Activated CD4-positive, CD25-positive, alpha-beta regulatory T cell treated with anti-CD3 and anti-CD28 coated beads, Interleukin-2, amount 50 U/mL, for 24 hours (primary cell): ENCODE data around the gene TLX1.
"Not testable (repeated sequence)": the region's sequence is repeated elsewhere in the genome, so short reads cannot be mapped to it uniquely, and the experiment has no call there.

ENCODE experiments used
- ATAC-seq, 2 donors: fragments of 150-1000 bp; cut with Tn5 transposase; one replicate each; pipeline ENCODE4 v1.10.0; 2021; ENCODE audit warnings: mild to moderate bottlenecking in 1 of 2, moderate library complexity in 1 of 2

Gene TLX1

DNA sequence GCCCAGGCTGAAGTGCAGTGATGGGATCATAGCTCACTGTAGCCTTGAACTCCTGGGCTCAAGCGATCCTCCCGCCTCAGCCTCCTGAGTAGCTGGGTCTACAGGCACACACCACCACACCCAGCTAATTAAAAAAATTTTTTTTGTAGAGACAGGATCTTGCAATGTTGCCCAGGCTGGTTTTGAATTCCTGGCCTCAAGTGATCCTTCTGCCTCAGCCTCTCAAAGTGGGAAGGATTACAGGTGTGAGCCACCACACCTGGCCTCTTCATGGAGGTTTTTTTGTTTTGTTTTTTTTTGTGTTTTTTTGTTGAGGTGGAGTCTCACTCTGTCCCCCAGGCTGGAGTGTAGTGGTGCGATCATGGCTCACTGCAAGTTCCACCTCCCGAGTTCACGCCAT is 23.4 kb downstream of the TLX1 start:
- ATAC-seq = not testable (repeated sequence)

DNA sequence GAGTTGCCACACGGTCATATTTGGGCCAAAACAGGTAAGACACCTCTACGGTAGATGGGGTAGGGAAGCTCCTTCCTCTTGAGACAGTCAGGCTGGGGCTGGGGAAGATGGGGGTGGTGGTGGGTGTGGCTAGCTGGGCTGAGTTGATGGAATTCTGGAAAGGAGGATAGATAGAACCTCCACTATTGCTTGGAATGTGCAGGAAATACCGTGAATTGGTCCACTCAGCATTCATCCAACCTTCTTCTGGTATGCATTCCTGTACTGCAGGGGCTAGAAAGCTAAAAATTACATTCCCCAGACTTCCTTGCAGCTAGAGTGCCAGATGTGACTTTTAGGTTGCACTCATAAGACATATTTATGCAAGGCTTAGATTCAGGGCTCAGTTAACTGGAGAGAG is 24.8 kb downstream of the TLX1 start:
- no peak for ATAC-seq

DNA sequence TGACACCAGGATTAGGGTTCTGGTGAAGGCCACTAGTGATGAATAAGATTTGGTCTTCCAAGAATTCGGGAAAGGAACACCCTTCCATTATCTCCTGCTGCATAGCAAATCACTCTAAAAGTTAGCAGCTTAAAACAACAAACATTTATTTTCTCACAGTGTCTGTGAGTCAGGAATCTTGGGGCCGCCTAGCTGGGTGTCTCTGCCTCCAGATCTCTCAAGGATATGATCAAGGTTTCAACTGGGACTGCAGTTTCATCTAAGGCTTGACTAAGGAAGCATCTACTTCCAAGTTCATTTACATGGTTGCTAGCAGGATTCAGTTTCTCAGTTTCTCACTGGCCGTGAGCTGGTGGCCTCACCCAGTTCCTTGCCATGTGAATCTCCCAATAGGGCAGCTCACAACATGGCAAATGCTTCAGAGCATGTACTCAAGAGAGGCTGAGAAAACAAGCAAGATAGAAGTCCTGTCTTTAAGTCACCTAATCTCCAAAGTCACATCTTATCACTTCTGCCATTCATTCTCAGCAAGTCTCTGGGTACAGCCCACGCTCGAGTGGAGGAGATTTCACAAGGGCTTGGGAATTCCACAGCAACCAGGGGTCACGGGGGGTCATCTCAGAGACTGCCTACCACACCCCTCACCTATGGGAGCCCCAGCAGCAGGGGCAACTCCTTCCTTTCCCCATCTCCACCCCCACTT is 26.8 kb downstream of the TLX1 start:
- no peak for ATAC-seq

DNA sequence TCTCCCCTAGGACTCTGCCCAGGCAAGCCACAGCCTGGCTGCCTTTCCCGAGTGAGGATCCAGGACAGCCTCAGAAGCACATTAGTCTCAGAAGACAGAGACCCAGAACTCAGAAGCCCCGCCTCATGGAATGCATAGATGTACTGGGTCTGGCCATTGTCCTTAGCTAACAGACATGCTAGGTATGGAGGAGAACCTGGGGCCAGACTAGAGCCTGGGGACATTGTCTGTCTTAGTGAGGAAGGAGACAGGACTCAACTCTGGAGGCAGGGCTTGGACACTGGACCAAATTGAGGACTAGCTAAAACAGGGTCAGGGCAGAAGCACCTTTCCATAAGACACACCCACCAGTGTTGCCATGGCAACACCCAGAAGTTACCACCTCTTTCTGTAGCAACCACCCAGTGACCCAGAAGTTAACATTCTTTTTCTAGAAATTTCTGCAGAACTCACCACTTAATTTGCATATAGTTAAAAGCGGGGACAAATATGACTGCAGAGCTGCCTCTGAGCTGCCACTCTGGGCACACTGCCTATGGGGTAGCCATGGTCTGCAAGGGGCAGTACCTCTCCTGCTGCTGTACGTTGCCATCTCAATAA is 27.5 kb downstream of the TLX1 start:
- peak in 1 of 2 donors; percentile 28 for ATAC-seq

DNA sequence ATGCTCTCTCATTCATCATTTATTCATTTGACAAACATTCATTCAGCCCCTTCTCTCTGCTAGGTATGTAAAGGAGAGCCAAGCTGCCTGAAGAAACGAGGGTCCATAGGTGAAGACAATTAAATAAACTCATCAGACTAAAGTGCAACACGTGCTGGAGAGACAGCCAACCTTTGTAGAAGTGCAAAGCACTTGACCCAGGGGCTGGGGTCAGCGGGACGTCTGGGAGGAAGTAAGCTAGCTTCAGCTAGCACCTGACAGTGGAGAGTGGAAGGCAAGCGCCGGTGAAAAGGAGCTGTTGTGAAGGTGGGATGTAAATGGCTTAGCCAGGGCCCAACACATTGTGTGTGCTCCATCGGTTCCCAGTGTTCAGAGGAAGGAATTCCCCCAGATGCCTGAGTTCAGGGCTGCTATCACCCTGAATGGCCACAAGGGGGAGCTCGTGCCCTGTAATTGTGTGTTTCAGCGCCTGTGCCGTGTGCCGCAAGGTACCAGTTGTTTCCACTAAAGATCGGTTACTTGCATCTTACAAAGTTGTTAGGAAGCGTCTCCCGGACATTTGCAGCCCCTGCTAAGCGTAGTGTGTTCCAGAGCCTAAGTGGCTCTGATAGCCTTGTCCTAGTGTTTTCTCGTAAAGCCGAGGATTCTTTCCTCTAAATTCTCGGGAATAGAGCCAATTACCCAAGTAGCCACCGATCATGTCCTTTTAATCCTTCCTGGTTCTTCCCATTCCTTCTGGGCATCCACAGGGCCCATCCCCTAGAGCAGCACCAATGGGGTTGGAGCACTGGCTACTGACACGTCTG is 30.6 kb downstream of the TLX1 start:
- peak; percentile 53 to 73 for ATAC-seq

DNA sequence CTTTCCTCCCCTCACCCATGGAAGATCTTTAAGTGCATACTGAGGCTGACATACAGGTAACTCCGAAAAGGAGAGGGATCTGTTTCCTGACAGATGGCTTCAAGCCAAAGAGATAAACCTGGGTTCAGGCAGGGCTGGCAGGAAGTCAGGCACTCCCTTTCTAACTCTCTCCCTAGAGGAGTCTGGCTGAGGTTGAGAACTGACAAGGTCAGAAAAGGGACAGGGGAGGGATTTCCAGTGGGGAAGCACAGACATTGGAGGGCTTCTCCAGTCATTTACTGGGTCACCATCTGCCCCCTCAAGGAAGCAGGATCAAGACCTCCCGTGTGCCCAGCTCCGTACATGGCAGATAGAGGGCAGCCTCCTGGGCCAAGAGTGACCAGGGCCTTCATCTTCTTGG is 31.6 kb downstream of the TLX1 start:
- no peak for ATAC-seq

DNA sequence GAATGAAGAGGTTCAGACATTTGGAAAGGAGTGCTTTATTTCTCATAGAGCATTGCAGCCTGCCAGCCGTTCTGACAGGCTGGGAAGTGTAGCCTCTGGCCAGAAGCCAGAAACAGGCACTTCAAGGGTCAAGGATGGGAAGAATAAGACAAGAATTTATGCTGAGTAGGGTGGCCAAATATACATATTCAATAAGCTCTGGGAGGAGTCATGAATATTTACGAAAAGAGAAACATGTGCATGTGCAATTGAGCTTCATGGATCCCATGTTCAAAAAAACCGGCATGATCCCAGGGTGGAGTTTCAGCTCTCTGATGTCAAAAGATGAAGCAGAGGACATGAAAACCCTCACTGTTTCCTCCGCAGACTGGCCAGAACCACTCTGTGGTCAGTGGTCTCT is 32.9 kb downstream of the TLX1 start:
- no peak for ATAC-seq

DNA sequence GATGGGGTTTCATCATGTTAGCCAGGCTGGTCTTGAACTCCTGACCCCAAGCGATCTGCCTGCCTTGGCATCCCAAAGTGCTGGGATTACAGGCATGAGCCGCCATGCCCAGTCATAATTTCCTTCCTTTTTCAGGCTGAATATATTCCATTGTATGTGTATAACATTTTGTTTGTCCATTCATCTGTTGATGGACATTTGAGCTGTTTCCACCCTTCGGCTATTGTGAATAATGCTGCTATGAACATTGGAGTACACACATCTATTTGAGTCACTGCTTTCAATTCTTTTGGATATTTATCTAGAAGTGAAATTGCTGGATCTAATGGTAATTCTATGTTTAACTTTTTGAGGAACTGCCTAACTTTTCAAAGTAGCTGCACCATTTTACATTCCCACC is 34.6 kb downstream of the TLX1 start:
- no peak for ATAC-seq

DNA sequence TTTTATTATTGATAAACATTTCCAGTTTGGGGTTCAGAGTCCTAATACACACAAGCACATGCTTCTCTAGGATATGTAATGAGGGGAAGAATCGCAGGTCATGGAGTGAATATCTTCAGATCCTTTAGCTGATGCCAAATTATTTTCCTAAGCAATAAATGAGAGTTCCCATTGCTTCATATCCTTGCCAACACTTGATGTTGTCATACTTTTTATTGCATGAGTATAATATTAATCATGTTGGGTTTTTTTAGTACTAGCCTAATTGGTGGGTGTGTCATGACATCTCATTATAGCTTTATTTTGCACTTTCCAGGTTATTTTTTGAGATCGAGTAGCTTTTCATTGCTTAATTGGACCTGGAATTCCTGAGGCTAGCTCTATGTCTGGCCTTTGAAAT is 35.3 kb downstream of the TLX1 start:
- ATAC-seq = no peak

DNA sequence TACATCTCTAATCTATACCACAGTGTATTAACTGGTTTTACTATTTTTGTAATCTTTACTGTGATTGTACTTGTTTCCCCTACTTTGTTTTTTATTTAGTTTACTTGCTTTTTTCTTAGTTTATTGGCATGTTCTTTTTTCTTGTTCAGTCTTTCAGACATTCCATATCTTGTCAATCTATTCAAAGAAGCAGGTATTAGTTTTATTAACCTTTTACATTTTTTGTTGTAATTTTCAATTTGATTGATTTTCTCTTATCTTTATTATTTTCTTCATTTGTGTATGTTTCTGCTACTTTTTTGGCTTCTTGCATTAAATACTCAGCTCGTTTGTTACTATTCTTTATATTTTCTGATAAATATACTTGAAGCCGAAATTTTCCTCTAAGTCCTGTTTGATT is 41.6 kb downstream of the TLX1 start:
- ATAC-seq = no peak

DNA sequence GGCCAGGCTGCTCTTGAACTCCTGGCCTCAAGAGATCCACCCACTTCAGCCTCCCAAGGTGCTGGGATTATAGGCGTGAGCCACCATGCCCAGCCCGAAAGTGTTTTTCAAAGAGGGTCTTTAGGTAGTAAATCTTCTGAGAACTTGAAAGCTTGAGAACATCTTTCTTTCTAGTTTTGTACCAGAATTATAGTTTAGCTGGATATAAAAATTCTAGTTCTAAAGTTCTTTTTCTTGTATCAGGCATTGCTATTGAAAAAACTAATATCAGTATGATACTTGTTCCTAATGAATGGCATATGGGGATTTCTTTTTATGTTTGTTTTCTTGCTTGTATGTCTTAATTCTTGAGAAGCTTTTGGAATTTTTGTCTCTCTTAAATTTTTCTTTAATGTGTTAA is 43.2 kb downstream of the TLX1 start:
- no peak for ATAC-seq

DNA sequence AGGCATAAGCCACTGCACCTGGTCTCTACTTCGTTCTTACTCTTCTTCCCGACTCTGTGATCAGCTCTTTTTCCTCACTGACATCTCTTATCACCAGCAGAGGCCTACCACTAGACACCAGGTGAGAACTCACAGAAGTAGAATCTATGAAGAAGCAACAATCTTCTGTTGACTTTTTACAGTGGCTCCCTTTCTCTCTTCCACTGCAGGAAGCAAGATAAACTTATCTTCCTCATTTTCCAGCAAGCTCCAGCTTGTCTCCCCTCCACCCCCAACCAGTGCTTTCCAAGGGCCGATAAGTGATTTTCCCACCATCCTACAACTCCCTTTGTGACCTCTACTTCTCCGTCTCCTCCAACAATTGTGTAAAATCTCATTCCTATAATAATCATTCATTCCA is 45.5 kb downstream of the TLX1 start:
- ATAC-seq = no peak

DNA sequence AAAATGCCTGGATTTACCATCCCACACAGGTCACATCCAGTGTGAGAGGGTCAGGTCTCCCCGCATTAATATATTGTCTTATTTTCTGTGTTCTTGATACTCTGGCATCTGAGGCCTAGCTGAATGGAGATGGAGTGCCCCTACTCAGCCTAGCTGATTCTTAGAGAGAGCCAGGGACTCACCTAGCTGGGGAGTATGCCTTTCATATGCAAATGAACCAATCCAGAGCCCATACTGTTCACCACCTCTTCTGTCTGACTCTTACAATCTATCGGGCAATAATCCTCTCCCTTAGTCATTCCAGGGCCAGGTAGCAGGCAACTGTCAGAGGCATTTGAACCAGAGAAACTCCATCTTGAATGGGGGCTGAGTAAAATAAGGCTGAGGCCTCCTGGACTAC is 51.8 kb downstream of the TLX1 start:
- no peak for ATAC-seq

DNA sequence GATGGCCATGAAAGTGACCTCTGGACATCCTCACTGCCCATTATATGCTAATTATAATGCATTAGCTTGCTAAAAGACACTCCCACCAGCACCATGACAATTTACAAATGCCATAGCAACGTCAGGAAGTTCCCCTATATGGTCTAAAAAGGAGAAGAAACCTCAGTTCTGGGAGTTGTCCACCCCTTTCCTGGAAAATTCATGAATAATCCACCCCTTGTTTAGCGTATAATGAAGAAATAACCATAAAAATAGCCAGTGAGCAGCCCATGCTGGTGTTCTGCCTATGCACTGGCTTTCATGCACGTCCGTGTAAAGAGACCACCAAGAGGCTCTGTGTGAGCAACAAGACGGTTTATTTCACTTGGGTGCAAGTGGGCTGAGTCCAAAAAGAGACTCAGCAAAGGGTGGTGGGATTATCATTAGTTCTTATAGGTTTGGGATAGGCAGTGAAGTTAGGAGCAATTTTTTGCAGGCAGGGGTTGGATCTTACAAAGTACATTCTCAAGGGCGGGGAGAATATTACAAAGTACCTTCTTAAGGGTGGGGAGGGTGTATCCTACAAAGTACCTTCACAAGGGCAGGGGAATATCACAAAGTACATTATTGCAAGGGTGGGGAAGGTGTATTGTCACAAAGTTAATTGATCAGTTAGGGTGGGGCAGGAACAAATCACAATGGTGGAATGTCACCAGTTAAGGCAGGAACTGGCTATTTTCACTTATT is 52.5 kb downstream of the TLX1 start:
- ATAC-seq = no peak
